NCI-H69 (cell line): ENCODE data around the gene HS3ST3A1.

ENCODE experiments used
- DNase-seq: peaks from one replicate; lab custom pipeline; 2025; lab: John Stamatoyannopoulos, UW

The HS3ST3A1 gene

DNA sequence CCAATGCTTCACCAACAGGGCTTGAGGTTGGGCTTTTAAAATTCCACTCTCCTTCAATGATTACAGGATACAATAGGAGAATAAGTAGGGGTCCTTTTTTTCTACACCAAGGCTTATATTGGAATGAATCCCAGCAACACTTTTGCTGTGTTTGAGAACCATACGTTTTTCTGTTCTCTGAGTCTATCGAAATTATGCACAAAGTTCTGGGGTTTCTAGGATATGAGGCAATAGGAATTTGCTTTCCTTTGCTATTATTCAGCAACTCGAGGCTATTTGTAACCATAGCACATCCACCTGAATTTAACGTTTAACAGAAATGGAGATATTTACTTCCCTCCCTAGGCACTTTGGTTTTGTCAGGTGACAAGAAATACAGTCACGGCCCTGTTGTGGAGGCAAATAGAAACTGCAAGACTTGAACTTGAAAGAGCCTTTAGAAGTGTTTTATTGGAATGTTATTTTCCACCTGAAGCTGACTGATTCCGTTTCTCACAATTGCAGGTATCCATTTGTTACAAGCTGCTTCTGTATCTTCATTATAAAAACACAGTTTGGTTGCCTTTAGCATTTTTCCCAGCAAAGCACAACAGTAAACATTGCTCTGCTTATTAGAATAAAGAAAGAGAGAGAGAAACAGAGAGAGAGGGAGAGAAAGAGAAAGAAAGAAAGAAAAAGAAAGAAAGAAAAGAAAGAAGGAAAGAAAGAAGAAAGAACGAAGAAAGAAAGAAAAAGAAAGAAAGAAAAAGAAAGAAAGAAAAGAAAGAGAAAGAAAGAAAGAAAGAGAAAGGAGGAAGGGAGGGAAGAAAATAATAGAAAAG is 109.6 kb downstream of the HS3ST3A1 start:
- DNase-seq: no peak

GRCh38 chr17:13491491-13491890 is 110.2 kb downstream of the HS3ST3A1 start:
- DNase-seq: no peak

- no peak for DNase-seq
Measured at GRCh38 chr17:13490906-13491482, 110.7 kb downstream of the HS3ST3A1 start.

GRCh38 chr17:13490427-13490826 is 111.3 kb downstream of the HS3ST3A1 start:
- no peak for DNase-seq

- DNase-seq: no peak
Measured at GRCh38 chr17:13485327-13485726, 116.4 kb downstream of the HS3ST3A1 start.

DNA sequence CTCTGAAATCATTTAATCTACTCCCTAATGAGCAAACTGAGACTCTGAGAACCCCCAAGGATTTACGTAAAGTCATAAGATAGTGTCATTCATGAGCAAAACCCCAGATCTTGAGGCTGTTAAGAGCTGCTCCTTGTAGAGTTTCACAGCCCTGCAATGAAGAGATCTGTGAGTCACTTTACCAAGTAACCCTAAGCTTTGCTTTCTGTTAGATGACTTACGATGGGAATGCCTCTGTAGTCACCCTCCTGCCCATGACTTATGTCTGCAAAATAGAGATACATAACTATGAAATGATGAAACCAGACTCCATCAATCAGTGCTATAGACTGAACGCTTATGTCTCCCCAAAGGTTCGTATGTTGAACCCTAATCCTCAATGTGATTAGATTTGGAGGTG is 117.7 kb downstream of the HS3ST3A1 start:
- no peak for DNase-seq

DNA sequence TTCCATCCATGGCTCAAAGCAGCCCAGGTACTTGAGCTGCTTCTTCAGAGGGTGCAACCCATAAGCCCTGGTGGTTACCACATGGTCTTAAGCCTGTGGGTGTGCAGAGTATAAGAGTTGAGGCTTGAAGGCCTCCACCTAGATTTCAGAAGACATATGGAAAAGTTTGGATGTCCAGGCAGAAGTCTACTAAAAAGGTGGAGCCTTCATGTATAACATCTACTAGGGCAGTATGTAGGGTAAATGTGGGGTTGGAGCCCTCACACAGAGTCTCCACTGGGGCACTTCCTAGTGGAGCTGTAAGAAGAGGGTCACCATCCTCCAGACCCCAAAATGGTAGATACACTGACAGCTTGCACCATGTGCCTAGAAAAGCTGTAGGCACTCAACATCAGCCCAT is 120.9 kb downstream of the HS3ST3A1 start:
- DNase-seq: no peak

- DNase-seq: no peak
Measured at GRCh38 chr17:13478326-13478830, 123.4 kb downstream of the HS3ST3A1 start.

DNA sequence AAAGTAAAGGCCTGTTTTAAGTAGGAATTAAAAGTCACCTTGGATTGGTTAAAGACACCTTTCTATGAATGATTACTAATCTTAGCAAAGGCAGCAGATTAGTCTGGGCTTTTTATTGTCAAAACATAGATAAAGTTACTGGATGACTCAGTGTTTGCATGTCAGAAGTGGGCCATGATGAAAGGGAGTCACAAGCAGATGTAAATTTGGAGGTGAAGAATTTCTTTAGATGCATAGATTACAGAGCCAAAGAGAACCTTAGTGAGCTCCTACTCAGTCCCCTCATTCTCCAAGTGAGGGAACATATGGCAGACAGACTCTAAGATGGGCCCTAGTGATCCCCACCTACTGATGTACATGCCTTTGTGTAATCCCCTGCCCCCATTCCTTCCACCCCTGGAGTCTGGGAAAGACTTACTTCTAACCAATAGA is 124.5 kb downstream of the HS3ST3A1 start:
- no peak for DNase-seq

GRCh38 chr17:13476720-13477119 is 125.0 kb downstream of the HS3ST3A1 start:
- DNase-seq: no peak

- no peak for DNase-seq
Measured at GRCh38 chr17:13475574-13476223, 126.0 kb downstream of the HS3ST3A1 start.

DNA sequence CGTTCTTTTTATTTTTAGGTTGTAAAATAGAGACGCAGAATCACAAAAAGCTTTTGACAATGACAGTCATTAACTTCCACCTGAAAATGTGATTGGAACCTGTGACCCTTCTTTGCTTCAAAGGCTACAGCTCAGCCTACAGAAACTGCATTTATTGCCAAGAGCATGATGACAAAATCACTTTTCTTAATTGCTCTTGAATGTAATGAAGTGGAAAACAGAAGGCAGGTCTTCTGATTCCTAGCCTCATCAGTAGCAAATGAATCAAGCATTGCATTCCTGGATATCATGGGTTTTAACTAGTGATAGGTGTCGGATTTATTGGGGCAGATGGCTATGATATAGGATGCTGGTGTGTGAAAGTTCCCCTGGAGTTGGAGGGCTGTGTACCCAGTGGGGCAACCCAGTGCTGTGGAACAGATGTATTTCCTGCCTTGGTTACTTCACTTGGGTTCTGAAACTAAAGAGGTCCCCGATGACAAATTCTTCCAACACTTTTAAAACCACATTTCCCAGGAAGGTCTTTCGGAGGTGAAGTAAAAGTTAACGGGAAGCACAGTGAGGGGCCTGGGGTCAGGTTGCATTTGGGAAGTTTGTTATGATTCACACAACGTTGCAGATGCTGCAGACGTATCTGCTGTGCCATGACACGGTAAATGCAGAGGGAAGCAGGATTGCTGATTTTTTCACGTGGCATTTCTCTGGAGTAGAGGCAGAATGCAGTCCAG is 127.5 kb downstream of the HS3ST3A1 start:
- DNase-seq: no peak

DNA sequence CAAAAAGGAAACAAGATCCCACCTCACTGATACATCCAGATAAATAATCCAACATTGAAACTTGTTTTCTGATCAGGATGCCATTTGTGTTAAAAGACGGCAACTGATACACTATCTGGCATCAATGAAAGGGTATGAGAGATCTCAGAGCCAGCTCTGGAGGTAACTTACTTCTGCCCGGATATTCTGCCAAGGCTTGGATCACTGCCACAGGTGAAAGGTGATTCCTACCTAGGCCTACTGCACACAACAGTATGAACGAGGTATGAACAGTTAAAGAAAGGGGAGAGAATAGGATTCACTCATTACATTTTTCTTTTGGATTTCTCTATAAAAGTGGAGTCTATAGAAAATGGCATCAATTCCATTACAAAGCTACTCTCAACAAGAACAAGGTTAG is 136.1 kb downstream of the HS3ST3A1 start:
- no peak for DNase-seq

- DNase-seq: no peak
Measured at GRCh38 chr17:13462673-13463124, 139.0 kb downstream of the HS3ST3A1 start.

- no peak for DNase-seq
Measured at GRCh38 chr17:13462146-13462545, 139.6 kb downstream of the HS3ST3A1 start.

DNA sequence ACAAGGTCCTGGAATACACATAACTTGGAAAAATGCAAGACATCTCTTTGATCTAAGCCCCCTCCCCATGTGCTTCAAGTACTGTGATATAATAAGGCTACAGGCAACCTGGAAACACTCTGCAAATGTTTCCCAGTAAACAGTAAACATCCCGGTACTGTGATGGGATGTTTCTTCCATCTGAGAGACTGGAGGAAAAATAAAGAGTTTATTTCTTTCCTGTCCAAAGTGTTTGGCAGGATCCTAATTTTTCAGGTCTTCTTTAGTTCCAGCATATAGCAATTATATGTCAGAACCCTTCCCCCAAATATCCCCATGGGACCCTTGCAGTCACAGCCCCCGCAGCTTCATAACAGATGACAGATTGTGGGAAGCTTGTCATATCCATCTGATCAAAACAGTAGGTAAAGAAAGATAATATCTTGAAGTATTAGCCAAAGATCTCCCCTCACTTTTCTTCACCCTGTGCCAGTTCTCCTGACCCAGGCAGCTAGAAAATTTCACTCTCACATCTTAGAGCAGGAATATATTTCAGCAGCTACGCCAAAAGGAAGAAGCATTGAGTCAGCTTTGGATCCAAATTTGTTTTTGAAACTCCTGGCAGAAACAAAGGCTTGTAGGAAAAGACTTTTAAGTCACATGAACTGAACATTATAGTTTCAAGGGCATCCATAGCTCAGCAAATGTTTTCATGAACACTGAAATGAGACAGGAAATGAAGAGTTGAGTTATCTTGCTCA is 141.3 kb downstream of the HS3ST3A1 start:
- DNase-seq: no peak

DNA sequence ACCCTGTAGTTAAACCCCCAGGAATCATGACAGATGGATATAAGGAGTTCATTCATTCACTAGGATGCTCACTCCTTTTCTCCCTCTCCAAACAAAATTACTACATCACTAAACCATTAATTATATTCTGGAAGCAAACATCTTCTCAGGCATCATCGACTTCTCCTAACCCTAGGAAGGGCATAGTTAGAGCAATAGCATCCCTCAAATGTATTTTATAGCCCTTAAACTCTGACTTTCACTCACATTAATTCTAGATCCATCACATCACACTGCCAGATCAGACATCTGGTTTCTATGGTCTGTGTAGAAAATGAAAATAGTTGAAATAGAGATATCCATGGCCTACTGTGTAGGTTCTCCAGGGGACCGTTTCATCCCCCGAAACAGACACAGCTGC is 143.9 kb downstream of the HS3ST3A1 start:
- DNase-seq: no peak
